ENCODE results near the gene NLRP11. TPM values are rescaled to one million over a fixed set of nuclear protein-coding genes. Genes with fewer than 3 reads are reported as not detected.

NLRP11 gene
- total RNA-seq, 2 donors from 2014 or later, result not detected

GRCh38 chr19:55802281-55802680 lies 29.5 kb downstream of the NLRP11 start:
- Histone ChIP-seq H3K27me3 (replicated peaks; ENCODE audit: insufficient read depth) (no peaks in the 10 kb centered on the region), H3K27ac (no peak overlapping the region), H3K36me3 (no peaks in the 10 kb centered on the region), H3K4me1 (ENCODE audit: control insufficient read depth in 1 of 2, low read depth in 2 of 2) (no peaks in the 10 kb centered on the region), H3K9me3 (no peaks in the 10 kb centered on the region), H3K4me3 (no peak overlapping the region)
- ATAC-seq (ENCODE audit: insufficient number of reproducible peaks, low FRiP score, low read depth), result no peak
- TF ChIP-seq CTCF (IDR thresholded peaks at IDR 0.05), result no peak
- DNase-seq (ENCODE audit: low spot score), result no peak

GRCh38 chr19:55801416-55801815 lies 30.4 kb downstream of the NLRP11 start:
- H3K27ac ChIP-seq, result no peak overlapping the region
- no peaks in the 10 kb centered on the region for H3K36me3 ChIP-seq
- no peaks in the 10 kb centered on the region for H3K27me3 ChIP-seq (replicated peaks; ENCODE audit: insufficient read depth)
- no peaks in the 10 kb centered on the region for H3K4me1 ChIP-seq (ENCODE audit: control insufficient read depth in 1 of 2, low read depth in 2 of 2)
- H3K4me3 ChIP-seq, result no peak overlapping the region
- no peaks in the 10 kb centered on the region for H3K9me3 ChIP-seq
- DNase-seq (ENCODE audit: low spot score), result no peak
- ATAC-seq (ENCODE audit: insufficient number of reproducible peaks, low FRiP score, low read depth), result no peak
- no peak for TF ChIP-seq CTCF (IDR thresholded peaks at IDR 0.05)

GRCh38 chr19:55795021-55795420 lies 36.8 kb downstream of the NLRP11 start:
- no peak for TF ChIP-seq CTCF (IDR thresholded peaks at IDR 0.05)
- Histone ChIP-seq H3K27ac (no peak overlapping the region), H3K36me3 (no peaks in the 10 kb centered on the region), H3K9me3 (no peaks in the 10 kb centered on the region), H3K4me1 (ENCODE audit: control insufficient read depth in 1 of 2, low read depth in 2 of 2) (no peaks in the 10 kb centered on the region), H3K4me3 (no peak overlapping the region), H3K27me3 (replicated peaks; ENCODE audit: insufficient read depth) (no peaks in the 10 kb centered on the region)
- DNase-seq (ENCODE audit: low spot score), result no peak
- no peak for ATAC-seq (ENCODE audit: insufficient number of reproducible peaks, low FRiP score, low read depth)

- Histone ChIP-seq H3K36me3 (no peaks in the 10 kb centered on the region), H3K4me3 (no peak overlapping the region), H3K4me1 (ENCODE audit: control insufficient read depth in 1 of 2, low read depth in 2 of 2) (no peaks in the 10 kb centered on the region), H3K9me3 (no peaks in the 10 kb centered on the region), H3K27me3 (replicated peaks; ENCODE audit: insufficient read depth) (no peaks in the 10 kb centered on the region), H3K27ac (no peak overlapping the region)
- ATAC-seq (ENCODE audit: insufficient number of reproducible peaks, low FRiP score, low read depth) (no peak), DNase-seq (ENCODE audit: low spot score) (no peak)
- TF ChIP-seq CTCF (IDR thresholded peaks at IDR 0.05), result no peak
Measured at GRCh38 chr19:55781112-55781511, 50.7 kb downstream of the NLRP11 start.

- Histone ChIP-seq H3K36me3 (no peaks in the 10 kb centered on the region), H3K27ac (no peak overlapping the region), H3K27me3 (replicated peaks; ENCODE audit: insufficient read depth) (no peaks in the 10 kb centered on the region), H3K9me3 (no peaks in the 10 kb centered on the region), H3K4me1 (ENCODE audit: control insufficient read depth in 1 of 2, low read depth in 2 of 2) (no peaks in the 10 kb centered on the region), H3K4me3 (no peak overlapping the region)
- TF ChIP-seq CTCF (IDR thresholded peaks at IDR 0.05), result no peak
- DNase-seq (ENCODE audit: low spot score) (no peak), ATAC-seq (ENCODE audit: insufficient number of reproducible peaks, low FRiP score, low read depth) (no peak)
Measured at GRCh38 chr19:55778331-55778730, 53.5 kb downstream of the NLRP11 start.

All from thoracic aorta (tissue), 2 donors.